Stomach (tissue), 4 donors: ENCODE measurements around the gene S100A8.

Source experiments
- EP300 ChIP-seq: sonication (generic); formaldehyde crosslinking; IDR thresholded peaks from one replicate; pipeline ENCODE4 v1.6.1; 2017; ENCODE audit warnings: antibody characterized with exemption
- POLR2A ChIP-seq, 4 donors: fragments of 450-650 bp; IDR thresholded peaks; one replicate each; pipeline ENCODE4 v1.6.1; 2016; ENCODE audit warnings: antibody characterized with exemption in 4 of 4, control low read depth in 2 of 4, mild to moderate bottlenecking in 1 of 4, moderate library complexity in 1 of 4
- POLR2AphosphoS5 ChIP-seq, 3 donors: sonication (generic); formaldehyde crosslinking; IDR thresholded peaks; one replicate each; pipeline ENCODE4 v1.6.1; 2016; ENCODE audit warnings: antibody characterized with exemption in 3 of 3
- TF ChIP-seq, protein P1 (sequence below), 7 experiments: fragments of 450-650 bp in 4 of 7; fragments of 200-600 bp in 3 of 7; sonication (generic) in 3 of 7; IDR thresholded peaks; one replicate each; pipeline ENCODE4 v1.5.1; 2016 to 2019; ENCODE audit warnings: antibody characterized with exemption in 7 of 7, control low read depth in 2 of 7, mild to moderate bottlenecking in 1 of 7

DNA sequence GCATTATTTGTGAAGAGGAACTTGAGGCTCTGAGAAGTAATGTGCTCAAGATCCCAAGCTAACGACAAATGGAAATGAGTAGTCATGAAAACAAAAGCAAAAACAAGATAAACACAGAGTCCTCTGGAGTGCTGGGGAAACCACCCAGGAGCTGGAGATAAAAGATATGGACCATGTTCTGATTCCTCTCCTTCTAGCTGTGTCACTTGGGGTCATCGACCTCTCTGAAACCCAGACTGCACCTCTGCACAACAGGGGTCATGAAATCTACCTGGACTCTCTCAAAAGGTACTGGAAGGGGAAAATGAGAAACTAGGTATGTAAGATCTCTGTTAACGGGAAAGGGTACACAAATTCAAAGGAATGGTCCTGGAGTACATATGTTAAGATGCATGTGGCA, 48.7 kb downstream of the S100A8 start:
- TF ChIP-seq POLR2AphosphoS5 (IDR thresholded peaks at IDR 0.05) (no peak), POLR2A (IDR thresholded peaks at IDR 0.05) (no peak), EP300 (no peak)
- TF ChIP-seq, protein P1, sequence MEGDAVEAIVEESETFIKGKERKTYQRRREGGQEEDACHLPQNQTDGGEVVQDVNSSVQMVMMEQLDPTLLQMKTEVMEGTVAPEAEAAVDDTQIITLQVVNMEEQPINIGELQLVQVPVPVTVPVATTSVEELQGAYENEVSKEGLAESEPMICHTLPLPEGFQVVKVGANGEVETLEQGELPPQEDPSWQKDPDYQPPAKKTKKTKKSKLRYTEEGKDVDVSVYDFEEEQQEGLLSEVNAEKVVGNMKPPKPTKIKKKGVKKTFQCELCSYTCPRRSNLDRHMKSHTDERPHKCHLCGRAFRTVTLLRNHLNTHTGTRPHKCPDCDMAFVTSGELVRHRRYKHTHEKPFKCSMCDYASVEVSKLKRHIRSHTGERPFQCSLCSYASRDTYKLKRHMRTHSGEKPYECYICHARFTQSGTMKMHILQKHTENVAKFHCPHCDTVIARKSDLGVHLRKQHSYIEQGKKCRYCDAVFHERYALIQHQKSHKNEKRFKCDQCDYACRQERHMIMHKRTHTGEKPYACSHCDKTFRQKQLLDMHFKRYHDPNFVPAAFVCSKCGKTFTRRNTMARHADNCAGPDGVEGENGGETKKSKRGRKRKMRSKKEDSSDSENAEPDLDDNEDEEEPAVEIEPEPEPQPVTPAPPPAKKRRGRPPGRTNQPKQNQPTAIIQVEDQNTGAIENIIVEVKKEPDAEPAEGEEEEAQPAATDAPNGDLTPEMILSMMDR (IDR thresholded peaks at IDR 0.05) = no peak
